HCT116 (cell line): ENCODE data around the gene MADCAM1. TPM values are rescaled to one million over a fixed set of nuclear protein-coding genes. Genes with fewer than 3 reads are reported as not detected.

Experiments used
- ATAC-seq: fragments of 200-7000 bp; cut with Tn5 transposase; 2 replicates; pipeline ENCODE4 v1.9.1; 2020; ENCODE audit warnings: mild to moderate bottlenecking, moderate library complexity
- BruUV-seq: library from RNA; stranded (reverse); fragments of 400-500 nt; replicated peaks from 2 replicates; lab custom pipeline; 2021; lab: Mats Ljungman, UMichigan
- CTCF ChIA-PET: fragments of 300-600 bp; sonication (Branson Sonifier 250); formaldehyde crosslinking; loops from one replicate; lab custom pipeline; 2021; ENCODE audit warnings: antibody characterized with exemption; lab: Charles Lee
- POLR2A ChIA-PET: fragments of 300-600, 350-600 bp; sonication (Branson Sonifier 250); formaldehyde crosslinking; loops from one replicate; lab custom pipeline; 2021; ENCODE audit warnings: antibody characterized with exemption; lab: Charles Lee
- RAD21 ChIA-PET, 2 experiments: fragments of 300-600 bp; sonication (Branson Sonifier 250); formaldehyde crosslinking; loops; one replicate each; lab custom pipeline; 2023; ENCODE audit warnings: low total read pairs in 2 of 2; ENCODE audit not compliant: uncharacterized antibody in 2 of 2, unreplicated experiment in 2 of 2, low non-redundant PET in 1 of 2; lab: Charles Lee
- DNase-seq: peaks from one replicate; pipeline ENCODE4 v3.0.0-alpha.2; 2010; ENCODE audit warnings: low read depth, low spot score
- H2AFZ ChIP-seq: fragments of 200-600 bp; shearing (Covaris generic), sonication (generic); 2 replicates; pipeline ENCODE4 v1.6.1; 2017; ENCODE audit warnings: low read depth, mixed run types, mixed read lengths, antibody characterized with exemption, low read length; ENCODE audit not compliant: poor library complexity, severe bottlenecking
- H3K27ac ChIP-seq: 2 replicates; pipeline ENCODE4 v1.5.1; 2012; ENCODE audit warnings: low read depth, low read length
- H3K27me3 ChIP-seq: fragments of 200-600 bp; sonication (generic); 2 replicates; pipeline ENCODE4 v1.6.1; 2016; ENCODE audit warnings: mixed run types, low read length, mixed read lengths; ENCODE audit not compliant: insufficient read depth
- H3K36me3 ChIP-seq, 2 experiments: fragments of 200-500 bp in 1 of 2; fragments of 200-600 bp in 1 of 2; sonication (Bioruptor generic) in 1 of 2; sonication (generic) in 1 of 2; 2 replicates each; pipeline versions ENCODE4 v1.5.1 to v1.6.1; 2014 to 2016; ENCODE audit warnings: low read length in 2 of 2, inconsistent platforms in 1 of 2, mixed read lengths in 1 of 2, mixed run types in 1 of 2; ENCODE audit not compliant: insufficient read depth in 2 of 2, control insufficient read depth in 1 of 2
- H3K4me1 ChIP-seq, 2 experiments: fragments of 200-600 bp in 1 of 2; sonication (generic) in 1 of 2; 2 replicates each; pipeline versions ENCODE4 v1.5.1 to v1.6.1; 2012 to 2017; ENCODE audit warnings: low read length in 2 of 2, inconsistent platforms in 1 of 2, mild to moderate bottlenecking in 1 of 2, mixed read lengths in 1 of 2, mixed run types in 1 of 2, moderate library complexity in 1 of 2; ENCODE audit not compliant: insufficient read depth in 2 of 2, control insufficient read depth in 1 of 2
- H3K4me2 ChIP-seq: fragments of 200-600 bp; sonication (generic); 2 replicates; pipeline ENCODE4 v1.6.1; 2017; ENCODE audit warnings: mixed run types, low read length, mixed read lengths
- H3K4me3 ChIP-seq, 2 experiments: fragments of 200-600 bp in 1 of 2; sonication (generic) in 1 of 2; replicated peaks in 1 of 2; 2 replicates each; pipeline ENCODE4 v1.5.1; 2011 to 2016; ENCODE audit warnings: low read length in 2 of 2, control low read depth in 1 of 2, low read depth in 1 of 2, mild to moderate bottlenecking in 1 of 2, mixed read lengths in 1 of 2, mixed run types in 1 of 2
- H3K79me2 ChIP-seq: fragments of 200-600 bp; sonication (generic); 2 replicates; pipeline ENCODE4 v1.6.1; 2017; ENCODE audit warnings: mild to moderate bottlenecking, mixed run types, low read length, moderate library complexity, mixed read lengths; ENCODE audit not compliant: insufficient read depth
- H3K9ac ChIP-seq: fragments of 200-600 bp; sonication (generic); 2 replicates; pipeline ENCODE4 v1.6.1; 2016; ENCODE audit warnings: low read length, mixed read lengths
- H3K9me2 ChIP-seq: fragments of 200-600 bp; sonication (generic), shearing (Covaris generic); 2 replicates; pipeline ENCODE4 v1.6.1; 2017; ENCODE audit warnings: mixed run types, mild to moderate bottlenecking, moderate library complexity; ENCODE audit not compliant: insufficient read depth
- H3K9me3 ChIP-seq, 2 experiments: fragments of 200-500 bp in 1 of 2; fragments of 200-600 bp in 1 of 2; sonication (Bioruptor generic) in 1 of 2; sonication (generic) in 1 of 2; 2 replicates each; pipeline ENCODE4 v1.6.1; 2014 to 2017; ENCODE audit warnings: low read length in 2 of 2, mixed read lengths in 2 of 2, inconsistent platforms in 1 of 2, low read depth in 1 of 2, mild to moderate bottlenecking in 1 of 2, mixed run types in 1 of 2, moderate library complexity in 1 of 2; ENCODE audit not compliant: control insufficient read depth in 1 of 2, insufficient read depth in 1 of 2
- H4K20me1 ChIP-seq: fragments of 200-600 bp; sonication (generic), shearing (Covaris generic); 2 replicates; pipeline ENCODE4 v1.6.1; 2017; ENCODE audit warnings: mixed run types, mild to moderate bottlenecking, moderate library complexity; ENCODE audit not compliant: insufficient read depth
- ELF1 ChIP-seq: IDR thresholded peaks from 2 replicates; pipeline ENCODE4 v1.6.1; 2012; ENCODE audit warnings: low read depth, borderline replicate concordance
- EZH2 ChIP-seq: fragments of 200-600 bp; sonication (generic); IDR thresholded peaks from 2 replicates; pipeline ENCODE4 v1.6.1; 2017; ENCODE audit warnings: antibody characterized with exemption, mixed run types
- EZH2phosphoT487 ChIP-seq: fragments of 200-600 bp; IDR thresholded peaks from 2 replicates; pipeline ENCODE4 v1.6.1; 2018; ENCODE audit warnings: antibody characterized with exemption, borderline replicate concordance
- JUND ChIP-seq: IDR thresholded peaks from 2 replicates; pipeline ENCODE4 v1.6.1; 2012
- POLR2A ChIP-seq: IDR thresholded peaks from 2 replicates; pipeline ENCODE4 v1.7.0; 2011; ENCODE audit warnings: borderline replicate concordance; ENCODE audit not compliant: insufficient read depth, insufficient read length; ENCODE audit errors: extremely low read depth
- POLR2AphosphoS5 ChIP-seq: IDR thresholded peaks from 2 replicates; pipeline ENCODE4 v1.6.1; 2011; ENCODE audit warnings: mild to moderate bottlenecking, low read depth, low read length, moderate library complexity
- RAD21 ChIP-seq: IDR thresholded peaks from 2 replicates; pipeline ENCODE4 v1.6.1; 2012; ENCODE audit warnings: low read depth, mild to moderate bottlenecking
- SRF ChIP-seq: IDR thresholded peaks from 2 replicates; pipeline ENCODE4 v1.6.1; 2012; ENCODE audit warnings: low read depth
- TCF7L2 ChIP-seq: IDR thresholded peaks from 2 replicates; pipeline ENCODE4 v1.7.0; 2011; ENCODE audit warnings: borderline replicate concordance, inconsistent platforms; ENCODE audit not compliant: insufficient read depth, insufficient read length; ENCODE audit errors: extremely low read depth
- ZNF274 ChIP-seq: fragments of 200-500 bp; sonication (Bioruptor generic); IDR thresholded peaks from 2 replicates; pipeline ENCODE4 v1.6.1; 2014; ENCODE audit warnings: mild to moderate bottlenecking, low read depth, low read length, inconsistent platforms
- intact Hi-C: fragments of 100-400 bp; cut with micrococcal nuclease; formaldehyde crosslinking; loops from 2 replicates; pipeline ENCODE4 v1.10.0; 2022
- total RNA-seq: library from RNA; stranded (reverse); gene quantifications from one replicate; pipeline ENCODE4 v1.2.1, GENCODE V29; 2021; ENCODE audit not compliant: unreplicated experiment
- TF ChIP-seq, protein P1 (sequence below), 3 experiments: fragments of 200-600 bp in 1 of 3; sonication (generic) in 1 of 3; IDR thresholded peaks in 2 of 3; conservative IDR thresholded peaks in 1 of 3; 2 replicates each; pipeline ENCODE4 v1.5.1; 2012 to 2017; ENCODE audit warnings: low read depth in 2 of 3, low read length in 2 of 3, antibody characterized with exemption in 1 of 3, borderline replicate concordance in 1 of 3, control low read depth in 1 of 3, mild to moderate bottlenecking in 1 of 3, mixed read lengths in 1 of 3, mixed run types in 1 of 3, moderate library complexity in 1 of 3; ENCODE audit not compliant: insufficient read depth in 1 of 3
- TF ChIP-seq, protein P2 (sequence below): IDR thresholded peaks from 2 replicates; pipeline ENCODE4 v1.6.1; 2012; ENCODE audit warnings: low read depth
- TF ChIP-seq, protein P3 (sequence below): IDR thresholded peaks from 2 replicates; pipeline ENCODE4 v1.6.1; 2012

MADCAM1 gene
- total RNA-seq, 1 experiment from 2014 or later = 0.57 TPM

DNA sequence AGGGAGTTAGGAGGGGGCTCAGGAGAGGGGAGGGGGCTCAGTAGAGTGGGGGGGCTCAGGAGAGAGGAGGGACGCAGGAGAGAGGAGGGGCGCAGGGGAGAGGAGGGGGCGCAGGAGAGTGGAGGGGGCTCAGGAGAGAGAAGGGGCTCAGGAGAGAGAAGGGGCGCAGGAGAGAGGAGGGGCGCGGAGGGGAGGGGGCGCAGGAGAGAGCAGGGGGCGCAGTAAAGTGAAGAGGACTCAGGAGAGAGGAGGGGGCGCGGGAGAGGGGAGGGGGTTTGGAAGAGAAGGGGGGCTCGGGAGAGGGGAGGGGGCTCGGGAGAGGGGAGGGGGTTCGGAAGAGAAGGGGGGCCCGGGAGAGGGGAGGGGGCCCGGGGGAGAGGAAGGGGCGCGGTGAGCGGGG is 700 bp downstream of the MADCAM1 start:
- POLR2A ChIA-PET = no interaction called here
- no peaks in the 10 kb centered on the region for H3K9me2 ChIP-seq
- H3K4me3 ChIP-seq = no peak overlapping the region
- no peaks in the 10 kb centered on the region for H3K79me2 ChIP-seq
- no TSS peak for BruUV-seq
- no peak overlapping the region for H3K27ac ChIP-seq
- DNase-seq = no peak
- RAD21 ChIA-PET = no interaction called here
- no peak for ATAC-seq
- peaks cover 2 to 10% of the 10 kb centered on the region in 2 experiments; a peak in 3 of 4 replicates for H3K4me1 ChIP-seq
- TF ChIP-seq SRF = no peak
- no peak for TF ChIP-seq POLR2AphosphoS5
- TF ChIP-seq EZH2phosphoT487 = no peak
- TF ChIP-seq, protein P1, sequence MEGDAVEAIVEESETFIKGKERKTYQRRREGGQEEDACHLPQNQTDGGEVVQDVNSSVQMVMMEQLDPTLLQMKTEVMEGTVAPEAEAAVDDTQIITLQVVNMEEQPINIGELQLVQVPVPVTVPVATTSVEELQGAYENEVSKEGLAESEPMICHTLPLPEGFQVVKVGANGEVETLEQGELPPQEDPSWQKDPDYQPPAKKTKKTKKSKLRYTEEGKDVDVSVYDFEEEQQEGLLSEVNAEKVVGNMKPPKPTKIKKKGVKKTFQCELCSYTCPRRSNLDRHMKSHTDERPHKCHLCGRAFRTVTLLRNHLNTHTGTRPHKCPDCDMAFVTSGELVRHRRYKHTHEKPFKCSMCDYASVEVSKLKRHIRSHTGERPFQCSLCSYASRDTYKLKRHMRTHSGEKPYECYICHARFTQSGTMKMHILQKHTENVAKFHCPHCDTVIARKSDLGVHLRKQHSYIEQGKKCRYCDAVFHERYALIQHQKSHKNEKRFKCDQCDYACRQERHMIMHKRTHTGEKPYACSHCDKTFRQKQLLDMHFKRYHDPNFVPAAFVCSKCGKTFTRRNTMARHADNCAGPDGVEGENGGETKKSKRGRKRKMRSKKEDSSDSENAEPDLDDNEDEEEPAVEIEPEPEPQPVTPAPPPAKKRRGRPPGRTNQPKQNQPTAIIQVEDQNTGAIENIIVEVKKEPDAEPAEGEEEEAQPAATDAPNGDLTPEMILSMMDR (IDR thresholded peaks at IDR 0.05 in 2 of 3, conservative IDR thresholded peaks at IDR 0.05 in 1 of 3; ENCODE audit: borderline replicate concordance in 1 of 3, insufficient read depth in 1 of 3, low read depth in 2 of 3, low read length in 2 of 3) = no peak
- no peak for TF ChIP-seq TCF7L2
- TF ChIP-seq POLR2A = no peak
- TF ChIP-seq, protein P2, sequence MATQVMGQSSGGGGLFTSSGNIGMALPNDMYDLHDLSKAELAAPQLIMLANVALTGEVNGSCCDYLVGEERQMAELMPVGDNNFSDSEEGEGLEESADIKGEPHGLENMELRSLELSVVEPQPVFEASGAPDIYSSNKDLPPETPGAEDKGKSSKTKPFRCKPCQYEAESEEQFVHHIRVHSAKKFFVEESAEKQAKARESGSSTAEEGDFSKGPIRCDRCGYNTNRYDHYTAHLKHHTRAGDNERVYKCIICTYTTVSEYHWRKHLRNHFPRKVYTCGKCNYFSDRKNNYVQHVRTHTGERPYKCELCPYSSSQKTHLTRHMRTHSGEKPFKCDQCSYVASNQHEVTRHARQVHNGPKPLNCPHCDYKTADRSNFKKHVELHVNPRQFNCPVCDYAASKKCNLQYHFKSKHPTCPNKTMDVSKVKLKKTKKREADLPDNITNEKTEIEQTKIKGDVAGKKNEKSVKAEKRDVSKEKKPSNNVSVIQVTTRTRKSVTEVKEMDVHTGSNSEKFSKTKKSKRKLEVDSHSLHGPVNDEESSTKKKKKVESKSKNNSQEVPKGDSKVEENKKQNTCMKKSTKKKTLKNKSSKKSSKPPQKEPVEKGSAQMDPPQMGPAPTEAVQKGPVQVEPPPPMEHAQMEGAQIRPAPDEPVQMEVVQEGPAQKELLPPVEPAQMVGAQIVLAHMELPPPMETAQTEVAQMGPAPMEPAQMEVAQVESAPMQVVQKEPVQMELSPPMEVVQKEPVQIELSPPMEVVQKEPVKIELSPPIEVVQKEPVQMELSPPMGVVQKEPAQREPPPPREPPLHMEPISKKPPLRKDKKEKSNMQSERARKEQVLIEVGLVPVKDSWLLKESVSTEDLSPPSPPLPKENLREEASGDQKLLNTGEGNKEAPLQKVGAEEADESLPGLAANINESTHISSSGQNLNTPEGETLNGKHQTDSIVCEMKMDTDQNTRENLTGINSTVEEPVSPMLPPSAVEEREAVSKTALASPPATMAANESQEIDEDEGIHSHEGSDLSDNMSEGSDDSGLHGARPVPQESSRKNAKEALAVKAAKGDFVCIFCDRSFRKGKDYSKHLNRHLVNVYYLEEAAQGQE = no peak
- no peak for TF ChIP-seq EZH2
- TF ChIP-seq ELF1 = no peak
- TF ChIP-seq JUND = no peak
- TF ChIP-seq, protein P3, sequence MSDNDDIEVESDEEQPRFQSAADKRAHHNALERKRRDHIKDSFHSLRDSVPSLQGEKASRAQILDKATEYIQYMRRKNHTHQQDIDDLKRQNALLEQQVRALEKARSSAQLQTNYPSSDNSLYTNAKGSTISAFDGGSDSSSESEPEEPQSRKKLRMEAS = no peak
- no peak for TF ChIP-seq RAD21
- TF ChIP-seq ZNF274 = no peak
- H3K27me3 ChIP-seq = no peaks in the 10 kb centered on the region
- no peak overlapping the region for H2AFZ ChIP-seq
- no peak overlapping the region for H3K9ac ChIP-seq
- H3K9me3 ChIP-seq = no peaks in the 10 kb centered on the region; a peak in 1 of 4 replicates
- H3K4me2 ChIP-seq = no peak overlapping the region
- no peaks in the 10 kb centered on the region for H4K20me1 ChIP-seq
- no peaks in the 10 kb centered on the region for H3K36me3 ChIP-seq
- CTCF ChIA-PET = no interaction called here
- intact Hi-C loops = no loop called here
